Measurements from ENCODE around the gene TBCD. TPM values are rescaled to one million over a fixed set of nuclear protein-coding genes. Genes with fewer than 3 reads are reported as not detected.

Gene TBCD
- total RNA-seq, 1 experiment from 2014 or later = 129 TPM

- Histone ChIP-seq H3K79me2 (ENCODE audit: insufficient read depth, low read length) (no peaks in the 10 kb centered on the region; the same call in 1 of the 2 replicates), H3K4me1 (ENCODE audit: insufficient read depth, low read length) (no peaks in the 10 kb centered on the region), H2BK5ac (ENCODE audit: insufficient read length, low read length) (no peak overlapping the region), H3T11ph (ENCODE audit: low read length) (no peak overlapping the region), H3K4me2 (ENCODE audit: insufficient read depth, insufficient read length, low read length) (no peak overlapping the region), H4K20me1 (ENCODE audit: control insufficient read depth, insufficient read depth, insufficient read length) (no peaks in the 10 kb centered on the region), H3K14ac (ENCODE audit: insufficient read depth, low read length) (no peak overlapping the region), H3K4ac (ENCODE audit: low read depth, low read length) (no peak overlapping the region), H4K8ac (replicated peaks; ENCODE audit: insufficient read length, low read depth, low read length) (no peak overlapping the region), H2BK20ac (ENCODE audit: low read depth, low read length, poor library complexity, severe bottlenecking) (no peak overlapping the region), H3K23me2 (ENCODE audit: insufficient read length, low read depth, low read length, poor library complexity, severe bottlenecking) (no peaks in the 10 kb centered on the region), H3K79me1 (ENCODE audit: insufficient read depth, low read depth, low read length, poor library complexity, severe bottlenecking) (no peaks in the 10 kb centered on the region), H4K91ac (ENCODE audit: insufficient read length, low read depth, low read length) (no peak overlapping the region), H2AK5ac (ENCODE audit: insufficient read length, low read length) (no peak overlapping the region), H3K23ac (ENCODE audit: insufficient read length, low read depth, low read length) (no peak overlapping the region), H3K27ac (ENCODE audit: insufficient read length, low read depth, low read length) (no peak overlapping the region), H3K56ac (ENCODE audit: insufficient read length, low read depth, low read length) (no peak overlapping the region), H2BK120ac (ENCODE audit: low read depth, low read length, poor library complexity, severe bottlenecking) (no peak overlapping the region), H3K18ac (ENCODE audit: insufficient read length, low read depth, low read length) (no peak overlapping the region), H2BK12ac (ENCODE audit: insufficient read length, low read depth, low read length) (no peak overlapping the region), H2BK15ac (ENCODE audit: low read depth, low read length) (no peak overlapping the region), H4K5ac (ENCODE audit: insufficient read length, low read depth, low read length) (no peak overlapping the region), H2AFZ (ENCODE audit: low read length) (no peak overlapping the region), H3K9me3 (ENCODE audit: control insufficient read depth, low read depth, low read length) (no peaks in the 10 kb centered on the region), H3K27me3 (ENCODE audit: insufficient read depth, low read length) (no peaks in the 10 kb centered on the region), H3K9ac (ENCODE audit: extremely low read depth, insufficient read length, low read length) (no peak overlapping the region)
- WGBS (ENCODE audit: extremely low coverage, insufficient read length, low lambda C conversion rate) = no CpG with 5 or more reads among the region's 29 CpGs
- Mint-ChIP-seq H3K9me3 (no peaks in the 10 kb centered on the region; a peak in 1 of 5 replicates), H3K4me1 (peaks cover 2 to 3% of the 10 kb centered on the region in 2 experiments; a peak in 2 of 4 replicates), H3K27ac (peak overlapping the region in 1 of 3 experiments; percentile 11; a peak in 1 of 7 replicates), H3K36me3 (ENCODE audit: insufficient read depth in 1 of 3, low read depth in 3 of 3) (peaks cover 25 to 73% (median 63%) of the 10 kb centered on the region in 3 experiments), H3K4me3 (no peak overlapping the region), H3K27me3 (ENCODE audit: low read depth) (no peaks in the 10 kb centered on the region)
- DNase-seq = no peak
- TF ChIP-seq CTCF (conservative IDR thresholded peaks at IDR 0.05) = no peak
These were observed 144.5 kb downstream of the TBCD start for GRCh38 chr17:82896071-82897000.
